ENCODE measurements around the gene TBC1D22A.

DNA sequence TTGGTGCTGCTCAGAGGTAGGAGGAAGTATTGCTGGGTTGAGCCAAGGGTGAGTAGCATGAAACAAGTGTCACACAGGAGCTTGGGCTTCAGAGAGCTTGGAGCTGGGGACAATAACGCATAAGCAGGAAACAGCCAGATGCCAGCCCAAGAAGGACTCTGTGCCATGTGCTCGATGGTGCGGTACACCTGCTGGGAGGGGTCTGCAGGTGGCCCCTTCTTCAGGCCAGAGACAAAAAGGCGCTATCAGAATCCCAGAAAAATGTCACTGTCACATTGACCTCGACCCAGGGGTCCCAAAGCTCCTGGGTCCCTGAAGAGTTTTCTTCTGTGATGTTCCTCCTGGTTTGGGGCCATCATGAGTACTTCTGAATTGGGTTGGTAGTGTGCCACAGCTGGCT is 244.4 kb downstream of the TBC1D22A start:
- no peak for TF ChIP-seq CTCF (IDR thresholded peaks at IDR 0.05)
- TF ChIP-seq EZH2phosphoT487 (IDR thresholded peaks at IDR 0.05): no peak
- TF ChIP-seq EZH2 (IDR thresholded peaks at IDR 0.05): no peak

Data from neural progenitor cell (in vitro differentiated cells).